GM19372 (cell line): ENCODE results near the gene SNX1.
"Not testable (repeated sequence)": the region's sequence is repeated elsewhere in the genome, so short reads cannot be mapped to it uniquely, and the experiment has no call there.

Experiments
- ATAC-seq: cut with Tn5 transposase; IDR thresholded peaks from one replicate; pipeline ENCODE4 v1.9.1; 2021; ENCODE audit warnings: mild to moderate bottlenecking, low read depth, moderate library complexity; ENCODE audit not compliant: unreplicated experiment

The SNX1 gene

GRCh38 chr15:64071931-64072765 is 23.6 kb upstream of the SNX1 start:
- ATAC-seq: no peak

GRCh38 chr15:64072812-64073211 is 23.0 kb upstream of the SNX1 start:
- no peak for ATAC-seq

- ATAC-seq: not testable (repeated sequence)
These were observed 22.3 kb upstream of the SNX1 start for GRCh38 chr15:64073496-64073895.

- ATAC-seq: no peak
These were observed 13.0 kb upstream of the SNX1 start for GRCh38 chr15:64082757-64083156.

GRCh38 chr15:64089543-64090280 is 6.1 kb upstream of the SNX1 start:
- ATAC-seq: no peak

GRCh38 chr15:64090527-64090926 is 5.3 kb upstream of the SNX1 start:
- no peak for ATAC-seq

- no peak for ATAC-seq
These were observed 3.5 kb upstream of the SNX1 start for GRCh38 chr15:64092075-64092820.

- ATAC-seq: peak; percentile 15
These were observed 2.7 kb upstream of the SNX1 start for GRCh38 chr15:64092864-64093626.

- ATAC-seq: peak; percentile 57
These were observed 2.0 kb upstream of the SNX1 start, which contains the start of gene CIAO2A for GRCh38 chr15:64093627-64094417. CIAO2A (minus strand) TSS chr15:64093838; CDS start chr15:64093768, 70 bp downstream.

- no peak for ATAC-seq
These were observed 369 bp upstream of the SNX1 start for GRCh38 chr15:64095431-64095794.

GRCh38 chr15:64096668-64097384 is 1.0 kb downstream of the SNX1 start:
- ATAC-seq: no peak

GRCh38 chr15:64099379-64099778 is 3.6 kb downstream of the SNX1 start:
- ATAC-seq: no peak

GRCh38 chr15:64100958-64101357 is 5.2 kb downstream of the SNX1 start:
- ATAC-seq: no peak

- no peak for ATAC-seq
These were observed 6.7 kb downstream of the SNX1 start for GRCh38 chr15:64102497-64102896.

- no peak for ATAC-seq
These were observed 9.4 kb downstream of the SNX1 start for GRCh38 chr15:64105113-64105704.

GRCh38 chr15:64107337-64107736 is 11.6 kb downstream of the SNX1 start:
- ATAC-seq: no peak

- not testable (repeated sequence) for ATAC-seq
These were observed 14.4 kb downstream of the SNX1 start for GRCh38 chr15:64110108-64110701.
